Measurements from ENCODE around the gene PPP6R3. TPM values are rescaled to one million over a fixed set of nuclear protein-coding genes. Genes with fewer than 3 reads are reported as not detected.

PPP6R3 gene
- total and polyA plus RNA-seq, 2 of the 8 experiments (the other 6 are each of a cell fraction or from before 2014, with no cell fraction given): 44.6 to 150 TPM

GRCh38 chr11:68661697-68662603 is 201.4 kb downstream of the PPP6R3 start (continued):
- TF ChIP-seq TBP (IDR thresholded peaks at IDR 0.05; ENCODE audit: low read depth, low read length): no peak
